ENCODE measurements around the gene SMCO4.

DNA sequence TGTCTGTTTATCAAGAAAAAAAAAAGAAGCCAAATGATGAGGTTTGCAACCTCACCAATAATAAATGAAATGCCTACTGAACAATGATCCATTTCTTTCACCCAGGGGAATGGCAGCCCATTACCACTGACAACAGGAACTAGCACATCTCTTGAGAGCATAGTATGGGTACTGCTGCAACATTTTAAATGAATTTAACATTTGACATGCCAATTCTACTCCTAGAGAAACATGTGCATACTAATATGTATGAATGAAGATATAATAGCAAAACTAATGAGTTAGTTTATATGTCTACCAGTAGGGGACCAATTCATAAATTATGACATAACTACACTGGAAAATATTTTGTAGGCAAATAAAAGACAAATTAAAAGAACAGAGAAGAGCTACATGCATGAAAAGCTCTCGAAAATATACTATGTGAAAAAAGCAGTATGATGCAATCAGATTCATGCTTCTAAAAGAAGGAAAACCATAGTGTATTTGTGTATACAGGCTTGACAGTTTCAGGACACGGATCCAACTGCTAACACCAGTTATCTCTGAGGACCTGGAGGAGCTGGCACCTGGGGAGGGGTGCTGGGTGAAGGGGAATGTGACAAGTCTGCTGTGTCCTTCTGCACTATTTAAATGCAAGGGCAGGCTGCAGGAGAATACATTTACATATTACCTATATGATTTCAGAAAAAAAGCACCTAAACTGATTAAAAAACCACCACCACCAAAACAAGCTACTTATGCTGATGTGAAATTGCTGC, 6.9 kb downstream of the SMCO4 start:
- TF ChIP-seq FOXA1 (IDR thresholded peaks at IDR 0.05) (no peak), HDGF (IDR thresholded peaks at IDR 0.05; ENCODE audit: borderline replicate concordance) (no peak), SUZ12 (IDR thresholded peaks at IDR 0.05) (no peak), SP1 (IDR thresholded peaks at IDR 0.05) (no peak), LEF1 (IDR thresholded peaks at IDR 0.05; ENCODE audit: borderline replicate concordance) (no peak), FOXM1 (IDR thresholded peaks at IDR 0.05; ENCODE audit: borderline replicate concordance) (no peak), TARDBP (IDR thresholded peaks at IDR 0.05) (no peak), BHLHE40 (IDR thresholded peaks at IDR 0.05; ENCODE audit: borderline replicate concordance) (no peak)

All from HEK293T (cell line).